HL-60 (cell line): ENCODE measurements around the gene SLC34A1.

Source experiments
- DNase-seq, 2 experiments: peaks; one replicate each; pipeline ENCODE4 v3.0.0-alpha.2; 2010 to 2020; ENCODE audit warnings: low read depth in 1 of 2, low spot score in 1 of 2
- H3K27ac ChIP-seq: fragments of 250-450 bp; sonication (Bioruptor Pico); replicated peaks from 2 replicates; pipeline ENCODE4 v1.5.1; 2020; ENCODE audit warnings: mild to moderate bottlenecking, moderate library complexity
- H3K27me3 ChIP-seq: fragments of 250-450 bp; sonication (Bioruptor Pico); 2 replicates; pipeline ENCODE4 v1.5.1; 2021; ENCODE audit warnings: mild to moderate bottlenecking, moderate library complexity; ENCODE audit not compliant: insufficient read depth, poor library complexity, severe bottlenecking
- H3K4me3 ChIP-seq: replicated peaks from 2 replicates; pipeline ENCODE4 v1.5.1; 2011; ENCODE audit warnings: mild to moderate bottlenecking, control low read depth, low read length; ENCODE audit not compliant: insufficient read depth
- GABPA ChIP-seq: IDR thresholded peaks from 2 replicates; pipeline ENCODE4 v1.6.1; 2012; ENCODE audit warnings: low read depth
- POLR2AphosphoS5 ChIP-seq: IDR thresholded peaks from 2 replicates; pipeline ENCODE4 v1.6.1; 2012; ENCODE audit warnings: low read depth
- REST ChIP-seq: IDR thresholded peaks from 2 replicates; pipeline ENCODE4 v1.6.1; 2012; ENCODE audit warnings: low read depth; ENCODE audit not compliant: insufficient replicate concordance
- SPI1 ChIP-seq: IDR thresholded peaks from 2 replicates; pipeline ENCODE4 v1.6.1; 2012; ENCODE audit warnings: low read depth, mild to moderate bottlenecking, borderline replicate concordance
- TF ChIP-seq, protein P1 (sequence below): IDR thresholded peaks from one replicate; pipeline ENCODE4 v1.5.1; 2011; ENCODE audit warnings: low read length, control low read depth, inconsistent platforms; ENCODE audit not compliant: insufficient read depth

The SLC34A1 gene

DNA sequence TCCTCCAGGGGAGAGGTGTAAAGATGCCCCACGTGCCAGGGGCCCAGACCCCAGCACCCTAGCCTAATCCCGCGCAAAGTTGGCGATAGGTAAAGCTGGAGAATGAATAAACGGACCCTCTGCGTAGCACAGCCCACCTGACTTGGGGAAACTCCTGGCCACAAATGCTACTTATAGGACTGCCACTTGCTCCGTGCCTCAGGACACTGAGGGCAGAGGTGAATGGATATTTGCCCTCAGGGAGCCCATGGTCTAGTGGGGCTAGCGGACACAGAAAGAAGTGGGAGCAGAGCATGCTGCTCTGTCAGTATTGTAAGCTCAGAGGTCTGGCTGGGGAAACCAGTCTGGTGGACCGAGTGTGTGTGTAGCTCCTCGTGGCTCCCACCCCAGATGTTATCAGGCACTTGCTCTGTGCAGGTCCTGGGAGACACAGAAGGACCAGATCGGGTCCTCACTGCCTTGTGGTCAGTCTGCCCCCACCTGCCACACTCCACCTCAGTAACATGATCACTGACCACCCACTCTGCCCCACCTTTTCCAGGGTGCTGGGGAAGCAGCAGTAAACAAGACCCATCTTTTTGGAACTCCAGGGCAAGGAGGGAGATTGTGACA, 43.1 kb downstream of the SLC34A1 start:
- Histone ChIP-seq H3K4me3 (peak overlapping the region; percentile 67), H3K27me3 (no peaks in the 10 kb centered on the region), H3K27ac (peak overlapping the region; percentile 98)
- peak in 1 of 2 experiments; percentile 46 for DNase-seq
- TF ChIP-seq, protein P1, sequence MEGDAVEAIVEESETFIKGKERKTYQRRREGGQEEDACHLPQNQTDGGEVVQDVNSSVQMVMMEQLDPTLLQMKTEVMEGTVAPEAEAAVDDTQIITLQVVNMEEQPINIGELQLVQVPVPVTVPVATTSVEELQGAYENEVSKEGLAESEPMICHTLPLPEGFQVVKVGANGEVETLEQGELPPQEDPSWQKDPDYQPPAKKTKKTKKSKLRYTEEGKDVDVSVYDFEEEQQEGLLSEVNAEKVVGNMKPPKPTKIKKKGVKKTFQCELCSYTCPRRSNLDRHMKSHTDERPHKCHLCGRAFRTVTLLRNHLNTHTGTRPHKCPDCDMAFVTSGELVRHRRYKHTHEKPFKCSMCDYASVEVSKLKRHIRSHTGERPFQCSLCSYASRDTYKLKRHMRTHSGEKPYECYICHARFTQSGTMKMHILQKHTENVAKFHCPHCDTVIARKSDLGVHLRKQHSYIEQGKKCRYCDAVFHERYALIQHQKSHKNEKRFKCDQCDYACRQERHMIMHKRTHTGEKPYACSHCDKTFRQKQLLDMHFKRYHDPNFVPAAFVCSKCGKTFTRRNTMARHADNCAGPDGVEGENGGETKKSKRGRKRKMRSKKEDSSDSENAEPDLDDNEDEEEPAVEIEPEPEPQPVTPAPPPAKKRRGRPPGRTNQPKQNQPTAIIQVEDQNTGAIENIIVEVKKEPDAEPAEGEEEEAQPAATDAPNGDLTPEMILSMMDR, result no peak
- TF ChIP-seq GABPA (no peak), REST (no peak), POLR2AphosphoS5 (no peak; the same call in 1 of the 2 replicates), SPI1 (no peak)

GRCh38 chr5:177427919-177428573, 43.8 kb downstream of the SLC34A1 start:
- H3K4me3 ChIP-seq, result peak overlapping the region; percentile 67
- TF ChIP-seq REST, result no peak
- TF ChIP-seq, protein P1, result no peak
- no peak; the same call in 1 of the 2 replicates for TF ChIP-seq SPI1
- no peak for TF ChIP-seq GABPA
- no peak for TF ChIP-seq POLR2AphosphoS5

DNA sequence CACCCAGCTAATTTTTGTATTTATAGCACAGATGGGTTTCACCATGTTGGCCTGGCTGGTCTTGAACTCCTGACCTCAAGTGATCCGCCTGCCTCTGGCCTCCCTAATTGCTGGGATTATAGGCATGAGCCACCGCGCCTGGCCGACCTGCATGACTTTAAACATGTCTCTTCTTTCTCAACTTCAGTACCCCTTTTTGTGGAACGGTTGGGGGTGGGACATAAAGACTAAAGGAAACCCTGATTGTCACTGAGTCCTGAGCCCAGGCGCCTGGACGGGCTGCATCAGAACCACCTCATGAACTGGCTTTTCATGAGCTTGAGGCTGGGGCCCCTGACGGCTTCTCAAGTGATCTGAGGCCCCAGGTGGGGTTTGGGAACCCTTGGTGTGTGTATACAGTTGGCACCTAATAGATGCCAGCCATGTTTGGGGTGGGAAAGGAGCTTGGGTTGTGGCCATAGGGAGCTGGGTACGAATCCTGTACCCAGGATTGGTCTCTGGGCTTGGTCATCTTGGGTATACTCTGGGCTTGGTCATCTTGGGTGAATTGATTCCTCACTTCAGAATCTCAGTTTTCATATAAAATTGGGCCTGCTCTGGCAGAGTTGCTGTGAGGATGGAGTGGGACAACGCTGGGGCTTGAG, 44.5 kb downstream of the SLC34A1 start:
- no peaks in the 10 kb centered on the region for H3K27me3 ChIP-seq
- peak in 1 of 2 experiments; percentile 53 for DNase-seq
- TF ChIP-seq GABPA (no peak), REST (no peak), SPI1 (no peak), POLR2AphosphoS5 (no peak)
- TF ChIP-seq, protein P1, result no peak
- peak overlapping the region; percentile 98 for H3K27ac ChIP-seq
- peak overlapping the region; percentile 67 for H3K4me3 ChIP-seq

More at GRCh38 chr5:177427919-177428573, 43.8 kb downstream of the SLC34A1 start:
- H3K27me3 ChIP-seq, result no peaks in the 10 kb centered on the region
- peak; percentile 63 to 85 for DNase-seq
- peak overlapping the region; percentile 98 for H3K27ac ChIP-seq
